Measurements from ENCODE around the gene PLCL2. TPM values are rescaled to one million over a fixed set of nuclear protein-coding genes. Genes with fewer than 3 reads are reported as not detected.

The PLCL2 gene
- total and polyA plus RNA-seq, 9 donors = 8.5 to 25.2 (median 11.4) TPM

GRCh38 chr3:16888785-16889607 is 4.2 kb downstream of the PLCL2 start:
- DNase-seq = no peak
- Histone ChIP-seq H3K9me3 (replicated peaks; ENCODE audit: control insufficient read depth, low read depth, low read length) (no peaks in the 10 kb centered on the region), H3K4me1 (ENCODE audit: control insufficient read depth, insufficient read depth, low read length) (peaks cover 12% of the 10 kb centered on the region), H3K27ac (ENCODE audit: low read length) (no peak overlapping the region), H3K27me3 (ENCODE audit: control insufficient read depth, insufficient read depth, low read length) (no peaks in the 10 kb centered on the region), H3K36me3 (ENCODE audit: control insufficient read depth, insufficient read depth, low read length) (no peaks in the 10 kb centered on the region), H3K4me3 (ENCODE audit: low read length) (no peak overlapping the region)
- 92% methylated on average over 2 of the region's 9 CpGs for WGBS (ENCODE audit: insufficient coverage)

- DNase-seq = no peak
- Histone ChIP-seq H3K27me3 (ENCODE audit: control insufficient read depth, insufficient read depth, low read length) (no peaks in the 10 kb centered on the region), H3K36me3 (ENCODE audit: control insufficient read depth, insufficient read depth, low read length) (no peaks in the 10 kb centered on the region), H3K4me1 (ENCODE audit: control insufficient read depth, insufficient read depth, low read length) (peaks cover 7% of the 10 kb centered on the region), H3K9me3 (replicated peaks; ENCODE audit: control insufficient read depth, low read depth, low read length) (no peaks in the 10 kb centered on the region), H3K4me3 (ENCODE audit: low read length) (no peak overlapping the region), H3K27ac (ENCODE audit: low read length) (no peak overlapping the region)
- WGBS (ENCODE audit: insufficient coverage) = 67% methylated on average over 2 of the region's 5 CpGs
Measured at GRCh38 chr3:16890597-16891333, 6.0 kb downstream of the PLCL2 start.

- Histone ChIP-seq H3K4me1 (ENCODE audit: control insufficient read depth, insufficient read depth, low read length) (peaks cover 4% of the 10 kb centered on the region), H3K27ac (ENCODE audit: low read length) (no peak overlapping the region), H3K27me3 (ENCODE audit: control insufficient read depth, insufficient read depth, low read length) (no peaks in the 10 kb centered on the region), H3K36me3 (ENCODE audit: control insufficient read depth, insufficient read depth, low read length) (no peaks in the 10 kb centered on the region), H3K4me3 (ENCODE audit: low read length) (no peak overlapping the region), H3K9me3 (replicated peaks; ENCODE audit: control insufficient read depth, low read depth, low read length) (no peaks in the 10 kb centered on the region)
- DNase-seq = no peak
- no CpG with 5 or more reads among the region's 1 CpG for WGBS (ENCODE audit: insufficient coverage)
Measured at GRCh38 chr3:16893618-16894200, 9.0 kb downstream of the PLCL2 start.

GRCh38 chr3:16896094-16896627 is 11.4 kb downstream of the PLCL2 start:
- no peaks in the 10 kb centered on the region for H3K36me3 ChIP-seq (ENCODE audit: control insufficient read depth, insufficient read depth, low read length)
- no peak overlapping the region for H3K27ac ChIP-seq (ENCODE audit: low read length)
- no peaks in the 10 kb centered on the region for H3K9me3 ChIP-seq (replicated peaks; ENCODE audit: control insufficient read depth, low read depth, low read length)
- no peak overlapping the region for H3K4me3 ChIP-seq (ENCODE audit: low read length)
- no peaks in the 10 kb centered on the region for H3K27me3 ChIP-seq (ENCODE audit: control insufficient read depth, insufficient read depth, low read length)
- WGBS (ENCODE audit: insufficient coverage) = 47% methylated on average over 1 of the region's 5 CpGs
- peaks cover 4% of the 10 kb centered on the region for H3K4me1 ChIP-seq (ENCODE audit: control insufficient read depth, insufficient read depth, low read length)
- no peak for DNase-seq

GRCh38 chr3:16896820-16897219 is 12.1 kb downstream of the PLCL2 start:
- H3K4me1 ChIP-seq (ENCODE audit: control insufficient read depth, insufficient read depth, low read length) = peaks cover 4% of the 10 kb centered on the region

GRCh38 chr3:16897254-16897926 is 12.6 kb downstream of the PLCL2 start:
- Histone ChIP-seq H3K4me3 (ENCODE audit: low read length) (no peak overlapping the region), H3K4me1 (ENCODE audit: control insufficient read depth, insufficient read depth, low read length) (peaks cover 4% of the 10 kb centered on the region), H3K36me3 (ENCODE audit: control insufficient read depth, insufficient read depth, low read length) (no peaks in the 10 kb centered on the region), H3K9me3 (replicated peaks; ENCODE audit: control insufficient read depth, low read depth, low read length) (no peaks in the 10 kb centered on the region), H3K27ac (ENCODE audit: low read length) (no peak overlapping the region), H3K27me3 (ENCODE audit: control insufficient read depth, insufficient read depth, low read length) (no peaks in the 10 kb centered on the region)
- DNase-seq = no peak
- 43% methylated on average over 3 of the region's 11 CpGs for whole genome bisulfite sequencing (ENCODE audit: insufficient coverage)

More at GRCh38 chr3:16896820-16897219, 12.1 kb downstream of the PLCL2 start:
- Histone ChIP-seq H3K9me3 (replicated peaks; ENCODE audit: control insufficient read depth, low read depth, low read length) (no peaks in the 10 kb centered on the region), H3K27ac (ENCODE audit: low read length) (no peak overlapping the region), H3K27me3 (ENCODE audit: control insufficient read depth, insufficient read depth, low read length) (no peaks in the 10 kb centered on the region), H3K4me3 (ENCODE audit: low read length) (no peak overlapping the region), H3K36me3 (ENCODE audit: control insufficient read depth, insufficient read depth, low read length) (no peaks in the 10 kb centered on the region)
- WGBS (ENCODE audit: insufficient coverage) = 75% methylated on average over 5 of the region's 5 CpGs
- no peak for DNase-seq

GRCh38 chr3:16898595-16899395 is 14.0 kb downstream of the PLCL2 start:
- H3K9me3 ChIP-seq (replicated peaks; ENCODE audit: control insufficient read depth, low read depth, low read length) = no peaks in the 10 kb centered on the region
- no peak for DNase-seq
- peaks cover 4% of the 10 kb centered on the region for H3K4me1 ChIP-seq (ENCODE audit: control insufficient read depth, insufficient read depth, low read length)
- H3K36me3 ChIP-seq (ENCODE audit: control insufficient read depth, insufficient read depth, low read length) = no peaks in the 10 kb centered on the region
- no peaks in the 10 kb centered on the region for H3K27me3 ChIP-seq (ENCODE audit: control insufficient read depth, insufficient read depth, low read length)
- no peak overlapping the region for H3K4me3 ChIP-seq (ENCODE audit: low read length)
- H3K27ac ChIP-seq (ENCODE audit: low read length) = no peak overlapping the region
- 93% methylated on average over 4 of the region's 7 CpGs for WGBS (ENCODE audit: insufficient coverage)

- no peak for DNase-seq
- H3K27me3 ChIP-seq (ENCODE audit: control insufficient read depth, insufficient read depth, low read length) = no peaks in the 10 kb centered on the region
- no peak overlapping the region for H3K4me3 ChIP-seq (ENCODE audit: low read length)
- H3K27ac ChIP-seq (ENCODE audit: low read length) = no peak overlapping the region
- H3K36me3 ChIP-seq (ENCODE audit: control insufficient read depth, insufficient read depth, low read length) = no peaks in the 10 kb centered on the region
- H3K4me1 ChIP-seq (ENCODE audit: control insufficient read depth, insufficient read depth, low read length) = peaks cover 4% of the 10 kb centered on the region
- WGBS (ENCODE audit: insufficient coverage) = no CpG with 5 or more reads among the region's 1 CpG
- H3K9me3 ChIP-seq (replicated peaks; ENCODE audit: control insufficient read depth, low read depth, low read length) = no peaks in the 10 kb centered on the region
Measured at GRCh38 chr3:16899919-16900318, 15.2 kb downstream of the PLCL2 start.

- 75% methylated on average over 1 of the region's 4 CpGs for WGBS (ENCODE audit: insufficient coverage)
- Histone ChIP-seq H3K9me3 (replicated peaks; ENCODE audit: control insufficient read depth, low read depth, low read length) (no peaks in the 10 kb centered on the region), H3K4me1 (ENCODE audit: control insufficient read depth, insufficient read depth, low read length) (peaks cover 4% of the 10 kb centered on the region), H3K27me3 (ENCODE audit: control insufficient read depth, insufficient read depth, low read length) (no peaks in the 10 kb centered on the region), H3K27ac (ENCODE audit: low read length) (no peak overlapping the region), H3K36me3 (ENCODE audit: control insufficient read depth, insufficient read depth, low read length) (no peaks in the 10 kb centered on the region), H3K4me3 (ENCODE audit: low read length) (no peak overlapping the region)
- no peak for DNase-seq
Measured at GRCh38 chr3:16900779-16901440, 16.2 kb downstream of the PLCL2 start.

All from muscle of leg (tissue), 11 donors.